DMS 273 (cell line): Measurements from ENCODE around the gene FADD.
"Not testable (repeated sequence)": the region's sequence is repeated elsewhere in the genome, so short reads cannot be mapped to it uniquely, and the experiment has no call there.

Experiments
- DNase-seq: peaks from one replicate; lab custom pipeline; 2025; ENCODE audit not compliant: unreplicated experiment; lab: John Stamatoyannopoulos, UW

The FADD gene

DNA sequence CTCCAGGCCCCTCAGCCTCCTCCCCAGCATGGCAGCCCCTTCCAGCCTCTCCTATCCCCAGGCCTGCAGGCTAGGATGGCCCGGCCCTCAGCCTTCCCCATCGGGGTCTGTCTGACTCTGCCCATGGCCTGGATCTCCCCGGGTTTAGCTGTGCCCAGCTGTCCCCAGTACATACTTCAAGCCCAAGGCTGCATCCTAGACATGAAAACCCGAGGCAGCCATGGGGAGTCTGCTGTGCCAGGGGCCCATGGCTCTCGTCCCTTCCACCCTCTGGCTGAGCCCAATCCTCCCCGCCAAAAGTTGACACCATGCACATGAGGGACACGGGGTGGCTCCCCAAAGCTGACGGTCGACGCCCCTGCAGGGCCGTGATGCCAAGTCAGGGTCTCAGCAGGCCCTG, 22.2 kb upstream of the FADD start:
- DNase-seq = no peak

DNA sequence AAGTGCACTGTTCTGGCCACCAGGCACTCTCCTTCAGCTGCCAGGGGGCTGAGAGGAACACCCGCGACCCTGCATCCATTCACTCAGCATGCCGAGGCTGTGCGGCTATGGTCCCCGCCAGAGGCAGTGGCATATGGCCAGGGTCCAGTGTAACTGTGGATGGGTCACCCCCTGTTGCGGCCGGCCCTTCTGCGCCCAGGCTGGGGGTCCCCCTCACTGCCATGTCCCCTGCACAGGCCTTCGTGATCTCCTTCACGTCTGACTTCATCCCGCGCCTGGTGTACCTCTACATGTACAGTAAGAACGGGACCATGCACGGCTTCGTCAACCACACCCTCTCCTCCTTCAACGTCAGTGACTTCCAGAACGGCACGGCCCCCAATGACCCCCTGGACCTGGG, 20.8 kb upstream of the FADD start:
- no peak for DNase-seq

DNA sequence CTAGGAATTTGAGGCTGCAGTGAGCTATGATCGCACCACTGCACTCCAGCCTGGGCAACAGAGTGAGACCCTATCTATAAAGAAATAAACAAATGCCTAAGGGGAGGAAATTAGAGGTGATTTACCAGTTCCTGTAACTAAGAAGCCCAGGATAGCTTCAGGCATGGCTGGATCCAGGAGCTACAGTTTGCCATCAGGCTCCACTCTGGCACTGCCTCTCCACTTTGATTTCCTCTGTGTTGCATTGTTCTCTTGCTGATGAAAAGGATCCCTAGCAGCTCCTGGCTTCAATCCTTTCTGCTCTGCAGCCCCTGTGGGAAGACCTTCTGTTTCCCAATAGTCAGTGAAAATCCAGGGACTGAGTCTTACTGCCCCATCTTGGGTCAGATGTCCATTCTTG, 20.1 kb upstream of the FADD start:
- no peak for DNase-seq

DNA sequence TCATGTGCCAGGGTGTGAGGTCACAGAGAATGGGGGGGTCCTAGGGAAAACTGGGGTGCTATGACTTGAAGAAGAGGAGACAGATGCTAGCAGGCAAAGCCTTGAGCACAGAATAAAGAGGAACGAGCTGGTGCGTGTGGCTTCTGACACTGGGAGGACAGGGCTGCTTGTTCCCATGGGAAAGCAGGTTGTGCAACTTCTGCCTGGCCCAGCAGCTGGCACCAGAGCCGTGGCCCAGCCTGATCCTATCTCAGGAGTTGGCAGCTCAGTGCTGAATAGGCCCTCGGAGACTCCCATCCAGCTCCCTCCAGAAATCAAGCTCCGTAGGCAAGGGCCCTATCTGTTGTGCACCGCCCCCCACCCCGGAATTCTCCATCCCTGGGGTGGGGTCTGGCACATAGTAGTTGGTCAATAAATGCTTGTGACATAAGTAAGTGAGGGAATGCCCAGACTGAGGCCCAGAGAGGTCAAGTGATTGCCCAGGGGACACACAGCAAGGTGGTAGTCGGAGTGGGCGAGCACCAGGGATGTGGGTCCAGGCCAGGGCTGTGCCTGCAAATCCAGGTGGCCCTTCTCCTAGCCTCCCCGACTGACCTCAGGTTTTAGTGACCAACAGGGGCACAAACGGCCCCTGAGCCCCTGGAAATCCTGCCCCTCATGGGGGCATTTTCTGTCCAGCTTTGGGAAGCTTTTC, 19.5 kb upstream of the FADD start:
- peak; percentile 4 for DNase-seq

DNA sequence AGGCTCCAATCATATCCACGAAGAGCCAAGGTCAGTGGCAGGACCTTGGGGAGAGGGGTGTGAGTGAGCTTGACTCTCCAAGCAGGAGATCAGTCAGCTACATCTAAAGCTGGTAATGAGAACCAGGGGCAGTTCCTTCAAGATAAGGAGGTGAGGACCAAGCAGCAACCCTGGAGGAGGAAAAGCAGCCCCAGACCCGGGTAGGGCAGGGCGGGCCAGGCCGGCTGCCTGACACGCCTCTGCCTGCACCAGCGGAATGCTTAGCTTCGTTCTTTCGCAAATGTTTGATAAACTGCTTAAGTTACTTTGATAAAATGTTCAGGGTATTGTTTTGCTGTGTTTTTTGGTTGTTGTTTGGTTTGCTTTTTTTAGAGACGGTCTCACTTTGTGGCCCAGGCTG, 18.7 kb upstream of the FADD start:
- DNase-seq = no peak

DNA sequence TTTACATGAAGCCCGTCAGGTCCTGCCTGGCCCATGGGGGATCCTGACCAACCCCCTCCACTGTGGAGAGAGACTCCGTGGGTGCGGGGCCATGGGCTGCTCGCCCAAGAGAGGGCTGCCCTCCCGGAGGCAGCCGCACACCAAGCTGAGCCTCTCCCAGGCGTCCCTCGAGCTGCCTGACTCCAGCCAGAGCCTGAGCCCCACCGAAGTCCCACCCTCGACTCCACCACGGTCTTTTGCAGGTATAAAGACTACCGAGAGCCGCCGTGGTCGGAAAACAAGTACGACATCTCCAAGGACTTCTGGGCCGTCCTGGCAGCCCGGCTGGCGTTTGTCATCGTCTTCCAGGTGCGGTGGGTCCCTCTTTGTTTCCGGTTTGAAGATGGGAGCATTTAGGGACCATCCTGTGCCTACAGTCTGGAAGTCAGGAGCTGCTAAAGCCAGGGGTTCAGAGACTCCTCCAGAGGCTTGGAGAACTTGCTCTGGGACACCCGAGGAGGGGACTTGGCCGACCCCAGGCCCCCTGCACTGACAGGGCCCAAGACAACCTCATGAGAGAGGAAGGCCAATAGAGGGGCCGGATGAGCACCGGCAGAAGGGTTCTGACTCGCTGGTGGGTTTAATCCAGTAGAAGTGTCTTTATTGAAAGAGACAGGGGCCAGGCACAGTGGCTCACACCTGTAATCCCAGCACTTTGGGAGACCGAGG, 17.6 kb upstream of the FADD start:
- DNase-seq = no peak

DNA sequence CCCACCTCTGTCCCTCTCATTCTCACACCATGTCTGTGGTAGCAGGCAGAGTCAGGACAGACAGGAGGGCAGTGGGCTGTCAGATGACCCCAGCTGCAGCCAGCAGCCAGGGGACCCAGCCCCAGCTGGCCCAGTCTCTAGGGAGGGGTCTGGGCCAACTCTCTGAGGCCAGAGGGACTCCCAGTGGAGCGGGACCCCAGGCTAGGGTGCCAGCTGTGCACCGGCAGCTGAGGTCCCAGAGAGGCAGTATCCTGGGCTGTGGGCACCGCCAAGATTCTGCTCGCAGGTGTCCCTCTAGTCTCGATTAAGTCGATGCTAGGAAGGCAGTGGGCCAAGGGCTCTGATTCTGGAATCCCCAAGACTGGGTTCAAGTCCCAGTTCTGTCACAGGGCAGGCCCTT, 16.7 kb upstream of the FADD start:
- DNase-seq = no peak

DNA sequence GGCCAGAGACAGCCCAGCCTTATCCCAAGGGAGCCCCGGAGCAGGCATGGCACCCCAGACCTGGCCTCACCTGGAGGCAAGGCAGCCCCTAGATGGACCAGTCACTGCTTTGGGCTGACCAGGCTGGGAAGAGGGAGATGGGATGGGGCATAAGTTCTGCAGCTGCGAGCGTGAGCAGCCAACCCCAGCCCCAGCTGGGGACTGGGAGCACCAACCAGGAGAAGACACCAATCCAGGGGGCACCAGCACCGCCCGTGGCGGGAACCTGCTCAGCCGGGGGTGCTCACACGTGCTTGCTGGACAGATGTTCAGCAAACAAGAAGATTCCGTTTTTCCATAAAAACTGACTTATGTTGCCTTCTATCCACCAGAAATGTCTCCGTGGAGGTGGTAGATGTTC, 16.2 kb upstream of the FADD start:
- no peak for DNase-seq

DNA sequence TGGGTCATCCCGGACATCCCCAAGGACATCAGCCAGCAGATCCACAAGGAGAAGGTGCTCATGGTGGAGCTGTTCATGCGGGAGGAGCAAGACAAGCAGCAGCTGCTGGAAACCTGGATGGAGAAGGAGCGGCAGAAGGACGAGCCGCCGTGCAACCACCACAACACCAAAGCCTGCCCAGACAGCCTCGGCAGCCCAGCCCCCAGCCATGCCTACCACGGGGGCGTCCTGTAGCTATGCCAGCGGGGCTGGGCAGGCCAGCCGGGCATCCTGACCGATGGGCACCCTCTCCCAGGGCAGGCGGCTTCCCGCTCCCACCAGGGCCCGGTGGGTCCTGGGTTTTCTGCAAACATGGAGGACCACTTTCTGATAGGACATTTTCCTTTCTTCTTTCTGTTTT, 15.3 kb upstream of the FADD start:
- no peak for DNase-seq

DNA sequence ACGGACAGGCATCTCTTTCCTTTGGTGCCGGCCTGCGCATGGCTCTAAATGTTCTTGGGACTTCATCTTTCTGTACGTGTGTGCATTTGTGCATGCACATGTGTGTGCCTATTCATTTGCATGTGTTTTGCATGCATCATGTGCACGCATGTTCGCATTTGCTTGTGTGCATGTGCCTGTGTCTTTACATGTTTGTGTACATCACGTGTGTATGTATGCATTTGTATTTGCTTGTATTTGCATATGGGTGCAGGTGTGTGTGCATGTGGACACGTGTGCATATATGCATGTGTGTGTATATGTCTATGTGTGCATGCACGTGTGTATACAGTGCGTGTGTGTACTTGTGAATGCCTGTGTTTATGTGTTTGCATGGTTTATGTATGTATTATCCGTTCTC, 13.5 kb upstream of the FADD start:
- no peak for DNase-seq

DNA sequence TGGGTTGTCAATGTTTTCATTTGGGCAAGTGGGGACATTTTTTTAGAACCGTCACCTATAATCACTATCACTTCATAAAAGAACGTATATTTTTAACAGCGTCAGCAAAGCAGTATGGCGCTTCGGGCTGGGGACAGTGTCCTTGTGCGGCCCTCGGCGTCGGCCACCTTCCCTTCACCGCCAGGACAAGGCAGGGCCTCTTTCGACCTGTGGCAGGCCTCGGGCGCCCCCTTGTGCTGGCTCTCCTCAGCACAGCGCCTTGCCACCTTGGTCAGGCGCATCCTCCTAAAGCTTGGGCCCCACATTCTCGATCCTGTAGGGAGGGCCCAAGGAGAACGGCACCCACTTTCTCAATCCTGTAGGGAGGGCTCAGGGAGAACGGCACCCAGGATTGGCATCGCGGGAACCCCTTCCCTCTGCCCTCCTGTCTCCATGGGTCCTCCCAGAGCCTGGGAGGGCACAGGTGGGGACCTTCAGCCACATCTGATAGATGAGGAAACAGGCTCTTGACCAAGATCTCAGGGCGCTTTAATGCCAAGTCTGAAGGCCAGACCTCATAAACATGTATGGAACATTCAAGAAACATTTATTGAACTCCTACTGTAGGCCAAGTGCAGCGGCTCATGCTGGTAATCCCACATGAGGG, 11.5 kb upstream of the FADD start:
- DNase-seq = peak; percentile 68

DNA sequence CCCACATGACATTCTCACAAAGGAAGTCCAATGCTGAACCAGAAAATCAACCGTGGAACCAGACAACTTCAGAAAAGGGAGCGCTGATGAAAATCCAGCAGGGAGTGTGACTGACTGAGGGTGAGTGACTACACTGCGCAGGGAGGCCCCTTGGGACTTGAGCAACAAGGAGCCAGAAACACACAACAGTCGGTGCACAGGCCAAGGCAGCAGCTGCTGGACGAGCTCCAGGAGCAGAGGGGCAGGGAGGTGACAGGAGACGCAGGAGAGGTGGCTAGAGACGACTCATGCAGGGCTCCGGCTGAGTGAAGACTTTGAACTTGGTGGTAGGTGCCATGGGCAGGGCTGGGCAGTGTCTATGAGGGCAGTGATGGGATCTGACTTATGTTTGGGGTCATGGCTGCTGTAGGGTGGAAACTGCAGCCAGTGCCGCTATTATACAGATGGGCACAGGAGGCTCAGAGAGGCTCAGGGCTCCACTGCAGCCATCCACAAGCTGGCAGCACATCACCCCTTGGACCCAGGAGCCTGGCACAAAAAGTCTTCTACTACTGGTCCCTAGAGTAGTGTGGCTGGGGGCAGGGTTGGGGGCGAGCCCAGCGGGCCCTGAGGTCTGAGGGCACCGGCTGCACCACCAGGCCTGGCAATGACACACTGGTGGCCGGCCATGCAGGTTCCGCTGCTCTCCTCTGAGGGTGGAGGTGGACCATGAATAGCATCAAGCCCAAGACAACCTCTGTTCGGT, 10.3 kb upstream of the FADD start:
- DNase-seq = no peak

DNA sequence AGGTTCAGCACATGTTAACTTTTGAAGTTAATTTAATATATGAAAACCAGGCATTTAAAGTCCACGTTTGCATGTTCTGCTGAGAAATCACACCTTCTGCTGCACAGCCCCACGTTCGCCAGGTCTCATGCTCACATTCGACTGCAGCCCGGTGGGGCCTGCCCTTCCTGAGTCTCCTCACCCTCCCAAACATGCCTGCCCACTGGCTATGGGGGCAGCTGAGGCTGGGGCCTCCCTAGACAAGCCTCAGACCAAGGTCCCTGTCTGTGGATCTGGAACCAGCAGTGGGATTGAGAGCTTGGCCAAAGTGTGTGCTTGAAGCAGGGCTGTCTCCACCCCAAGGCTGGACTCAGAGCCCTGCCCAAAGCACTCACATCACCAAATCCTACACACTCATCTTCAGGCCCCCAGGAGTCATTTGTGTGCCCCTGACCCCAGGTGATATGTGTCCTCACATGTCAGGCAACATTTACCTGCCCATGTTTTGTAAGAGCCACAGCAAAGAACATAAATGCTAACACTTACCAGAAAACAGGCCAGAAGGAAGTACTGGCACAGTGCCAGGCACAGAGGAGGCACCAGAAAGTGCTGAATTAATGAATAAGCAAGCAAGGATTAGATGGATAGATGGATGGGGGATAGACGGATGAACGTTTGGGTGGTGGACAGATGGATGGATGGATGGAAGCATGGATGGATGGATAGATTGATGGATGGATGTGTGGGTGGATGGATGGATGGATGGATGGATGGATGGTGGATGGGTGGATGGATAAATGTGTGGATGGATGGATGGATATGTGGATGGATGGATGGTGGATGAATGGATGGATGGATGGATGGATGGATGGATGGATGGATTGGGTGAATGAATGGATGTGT, 9.4 kb upstream of the FADD start:
- peak; percentile 15 for DNase-seq

DNA sequence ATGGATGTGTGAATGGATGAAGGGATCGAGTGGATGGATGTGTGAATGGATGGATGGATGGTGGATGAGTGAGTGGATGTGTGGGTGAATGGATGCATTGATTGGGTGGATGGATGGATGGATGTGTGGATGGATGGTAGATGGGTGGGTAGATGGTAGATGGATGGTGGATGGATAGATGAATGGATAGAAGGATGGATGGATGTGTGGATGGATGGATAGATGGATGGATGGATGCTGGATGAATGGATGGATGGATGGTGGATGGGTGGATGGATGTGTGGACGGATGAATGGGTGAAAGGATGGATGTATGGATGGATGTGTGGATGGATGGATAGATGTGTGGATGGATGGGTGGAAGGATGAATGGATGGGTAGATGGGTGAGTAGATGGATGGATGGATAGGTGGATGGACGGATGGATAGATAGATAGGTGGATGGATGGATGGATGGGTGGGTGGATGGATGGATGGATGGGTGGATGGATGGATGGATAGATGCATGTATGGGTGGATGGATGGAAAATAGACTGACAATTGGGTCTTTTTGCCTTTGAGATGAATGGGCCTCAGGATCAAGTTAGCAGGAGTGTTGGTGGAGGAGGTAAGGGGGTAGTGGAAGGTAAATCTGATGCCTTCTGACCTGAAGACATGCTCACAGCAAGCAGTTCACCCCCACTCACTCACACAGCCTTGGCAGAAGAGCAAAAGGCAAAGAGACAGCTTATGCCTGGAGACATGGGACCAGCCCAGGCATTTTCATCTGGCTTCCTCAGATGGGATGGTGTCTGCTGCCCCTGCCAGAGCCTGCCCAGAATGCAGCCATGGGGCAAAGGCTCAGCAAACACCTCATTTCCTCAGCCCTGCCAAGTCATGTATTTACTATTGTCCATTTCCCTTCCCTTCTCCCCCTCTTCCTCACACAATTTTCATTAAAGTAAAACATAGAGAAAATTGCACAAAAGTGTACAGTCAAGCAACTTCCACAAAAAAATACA, 8.0 kb upstream of the FADD start:
- no peak for DNase-seq

DNA sequence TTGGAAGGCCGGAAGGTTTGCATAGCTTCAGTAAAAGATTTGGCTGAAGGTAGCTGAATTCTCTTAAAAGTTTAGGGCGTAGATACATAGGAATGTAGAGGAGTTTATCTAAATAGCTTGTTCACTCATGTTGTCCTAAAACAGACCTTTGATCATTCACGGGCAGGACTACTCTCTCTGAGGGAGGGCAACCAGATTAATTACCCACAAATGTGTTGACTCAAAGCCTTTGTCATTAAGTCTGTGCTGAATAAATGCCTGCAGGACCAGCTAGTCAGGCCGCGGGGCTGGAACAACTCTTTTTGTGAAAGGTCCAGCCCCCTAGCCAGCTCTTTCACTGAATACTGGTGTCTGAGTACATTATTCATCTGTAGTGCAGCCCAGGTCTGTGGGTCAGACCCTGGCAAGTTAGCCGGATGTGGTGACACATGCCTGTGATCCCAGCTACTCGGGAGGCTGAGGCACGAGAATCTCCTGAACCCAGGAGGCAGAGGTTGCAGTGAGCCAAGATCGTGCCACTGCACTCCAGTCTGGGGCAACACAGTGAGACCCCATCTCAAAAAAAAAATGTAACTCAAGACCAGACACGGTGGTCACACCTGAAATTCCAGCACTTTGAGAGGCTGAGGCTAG, 2.8 kb upstream of the FADD start:
- DNase-seq = no peak

DNA sequence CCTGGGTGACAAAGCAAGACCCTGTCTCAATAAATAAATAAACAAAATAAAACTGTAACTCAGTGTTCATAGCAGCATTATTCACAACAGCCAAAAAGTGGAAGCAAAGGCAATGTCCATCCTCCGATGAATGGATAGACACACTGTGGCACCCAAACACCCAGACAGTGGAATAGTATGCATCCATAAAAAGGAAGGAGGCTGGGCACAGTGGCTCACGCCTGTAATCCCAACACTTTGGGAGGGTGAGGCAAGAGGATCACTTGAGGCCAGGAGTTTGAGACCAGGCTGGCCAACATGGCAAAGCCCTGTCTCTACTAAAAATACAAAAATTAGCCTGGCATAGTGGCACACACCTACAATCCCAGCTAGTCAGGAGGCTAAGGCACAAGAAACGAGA, 2.0 kb upstream of the FADD start:
- not testable (repeated sequence) for DNase-seq

DNA sequence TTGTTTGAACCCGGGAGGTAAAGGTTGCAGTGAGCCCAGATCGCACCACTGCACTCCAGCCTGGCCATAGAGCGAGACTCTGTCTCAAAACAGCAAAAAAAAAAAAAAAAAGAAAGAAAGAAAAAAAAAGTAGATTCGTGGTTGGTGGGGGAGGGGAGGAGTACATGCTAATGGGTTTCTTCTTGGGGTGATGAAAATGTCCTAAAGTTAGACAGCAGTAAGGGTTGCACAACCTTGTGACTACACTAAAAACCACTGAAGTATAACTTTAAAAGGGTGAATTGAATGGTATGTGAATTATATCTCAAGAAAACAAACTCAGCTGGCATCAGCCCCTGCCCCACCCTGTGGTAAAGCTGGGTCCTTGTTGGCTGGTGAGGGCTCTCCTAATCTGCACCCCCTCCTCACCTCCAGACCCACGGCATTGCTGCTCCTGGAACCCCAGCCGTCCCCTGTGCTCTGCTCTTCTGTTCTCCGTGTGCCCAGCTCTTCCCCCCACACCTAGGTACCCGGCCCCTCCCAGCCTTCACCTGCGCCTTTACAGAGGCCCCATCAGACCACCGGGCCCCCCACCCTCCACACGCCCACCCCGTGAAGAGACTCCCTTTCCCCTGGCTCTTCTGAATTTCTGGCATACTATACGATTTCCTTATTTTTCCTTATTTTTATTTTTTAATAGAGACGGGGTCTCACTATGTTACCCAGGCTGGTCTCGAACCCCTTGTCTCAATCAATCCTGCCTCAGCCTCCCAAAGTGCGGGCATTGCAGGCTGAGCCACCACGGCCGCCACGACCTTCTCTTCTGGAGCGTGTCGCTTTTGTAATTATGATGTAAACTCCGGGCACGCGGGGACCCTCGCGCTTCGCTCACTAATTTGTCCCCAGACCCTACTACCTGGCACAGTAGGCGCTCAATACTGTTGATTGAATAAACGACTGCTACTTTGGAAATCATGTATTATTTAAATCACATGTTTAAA, 924 bp upstream of the FADD start:
- no peak for DNase-seq
